Caco-2 (cell line): Measurements from ENCODE around the gene GPRIN1. TPM values are rescaled to one million over a fixed set of nuclear protein-coding genes. Genes with fewer than 3 reads are reported as not detected.

ENCODE experiments used
- BruUV-seq: library from RNA; stranded (reverse); fragments of 400-500 nt; replicated peaks from 2 replicates; lab custom pipeline; 2021; lab: Mats Ljungman, UMichigan
- CTCF ChIA-PET: fragments of 300-600 bp; sonication (Branson Sonifier 250); formaldehyde crosslinking; loops from one replicate; lab custom pipeline; 2022; ENCODE audit warnings: antibody characterized with exemption; lab: Charles Lee
- POLR2A ChIA-PET: fragments of 300-600 bp; sonication (Branson Sonifier 250); formaldehyde crosslinking; loops from one replicate; lab custom pipeline; 2022; ENCODE audit warnings: antibody characterized with exemption; lab: Charles Lee
- DNase-seq, 2 experiments: peaks; one replicate each; pipeline versions ENCODE4 v3.0.0 to v3.0.0-alpha.2; 2020 to 2022
- H3K27me3 ChIP-seq: replicated peaks from 2 replicates; pipeline ENCODE4 v1.6.0; 2011; ENCODE audit warnings: low read length; ENCODE audit not compliant: control insufficient read depth, insufficient read depth
- H3K36me3 ChIP-seq: 2 replicates; pipeline ENCODE4 v1.5.1; 2011; ENCODE audit warnings: low read length; ENCODE audit not compliant: control insufficient read depth, insufficient read depth
- H3K4me1 ChIP-seq: fragments of 250-450 bp; sonication (Bioruptor Pico); 2 replicates; pipeline ENCODE4 v1.5.1; 2020; ENCODE audit warnings: mild to moderate bottlenecking
- H3K4me3 ChIP-seq: 2 replicates; pipeline ENCODE4 v1.5.1; 2011; ENCODE audit warnings: low read depth, mild to moderate bottlenecking, control low read depth, low read length
- H3K9me3 ChIP-seq: fragments of 250-450 bp; sonication (Bioruptor Pico); 2 replicates; pipeline ENCODE4 v1.5.1; 2020; ENCODE audit warnings: mild to moderate bottlenecking, moderate library complexity
- H3K27ac Mint-ChIP-seq: one replicate; pipeline ENCODE4 v1.8.0; 2022; ENCODE audit warnings: mixed read lengths; ENCODE audit not compliant: unreplicated experiment
- H3K27me3 Mint-ChIP-seq: one replicate; pipeline ENCODE4 v1.8.0; 2022; ENCODE audit warnings: mixed read lengths; ENCODE audit not compliant: insufficient read depth, unreplicated experiment
- H3K36me3 Mint-ChIP-seq: one replicate; pipeline ENCODE4 v1.8.0; 2022; ENCODE audit warnings: mild to moderate bottlenecking, mixed read lengths; ENCODE audit not compliant: insufficient read depth, unreplicated experiment
- H3K4me1 Mint-ChIP-seq: one replicate; pipeline ENCODE4 v1.8.0; 2022; ENCODE audit warnings: low read depth, mixed read lengths; ENCODE audit not compliant: unreplicated experiment
- H3K4me3 Mint-ChIP-seq: one replicate; pipeline ENCODE4 v1.8.0; 2022; ENCODE audit warnings: mild to moderate bottlenecking, moderate library complexity, mixed read lengths; ENCODE audit not compliant: unreplicated experiment
- H3K9me3 Mint-ChIP-seq: one replicate; pipeline ENCODE4 v1.8.0; 2022; ENCODE audit warnings: mixed read lengths; ENCODE audit not compliant: unreplicated experiment
- CTCF ChIP-seq, 2 experiments: fragments of 200-600 bp in 1 of 2; IDR thresholded peaks; 1 replicate in 1 of 2; 2 replicates in 1 of 2; pipeline versions ENCODE4 v1.5.1 to v1.8.0; 2011 to 2022; ENCODE audit warnings: antibody characterized with exemption in 1 of 2, control low read depth in 1 of 2, inconsistent platforms in 1 of 2, low read depth in 1 of 2, low read length in 1 of 2, mild to moderate bottlenecking in 1 of 2, moderate library complexity in 1 of 2; ENCODE audit not compliant: insufficient read depth in 1 of 2, severe bottlenecking in 1 of 2, unreplicated experiment in 1 of 2
- intact Hi-C: fragments of 100-400 bp; cut with micrococcal nuclease; formaldehyde crosslinking; loops from one replicate; pipeline ENCODE4 v1.10.0; 2022; ENCODE audit not compliant: unreplicated experiment
- total RNA-seq: library from RNA; stranded (reverse); gene quantifications from 2 replicates; pipeline ENCODE4 v1.2.3, GENCODE V29; 2022

Gene GPRIN1
- total RNA-seq, 1 experiment from 2014 or later: 3.9 TPM

GRCh38 chr5:176596689-176597416, 13.1 kb downstream of the GPRIN1 start:
- H3K27me3 Mint-ChIP-seq: no peaks in the 10 kb centered on the region
- no peak for TF ChIP-seq CTCF (IDR thresholded peaks at IDR 0.05; ENCODE audit: insufficient read depth in 1 of 2, low read depth in 1 of 2, low read length in 1 of 2, severe bottlenecking in 1 of 2, unreplicated experiment in 1 of 2)
- POLR2A ChIA-PET: no interaction called here
- no TSS peak for BruUV-seq
- H3K4me3 Mint-ChIP-seq: no peak overlapping the region
- H3K27me3 ChIP-seq: no peaks in the 10 kb centered on the region
- DNase-seq: no peak
- no peaks in the 10 kb centered on the region for H3K4me1 Mint-ChIP-seq
- no peak overlapping the region for H3K4me3 ChIP-seq
- H3K4me1 ChIP-seq: no peaks in the 10 kb centered on the region
- intact Hi-C loops: no loop called here
- peaks cover 11% of the 10 kb centered on the region for H3K36me3 Mint-ChIP-seq
- no peaks in the 10 kb centered on the region for H3K36me3 ChIP-seq
- H3K27ac Mint-ChIP-seq: no peak overlapping the region
- no peaks in the 10 kb centered on the region for H3K9me3 ChIP-seq
- CTCF ChIA-PET: interaction anchor here (0.7 kb wide), 1 partner anchor 242 kb away, joined by 3 read pairs; no protein-coding TSS in a partner anchor
- H3K9me3 Mint-ChIP-seq: no peaks in the 10 kb centered on the region

- Mint-ChIP-seq H3K4me1 (no peaks in the 10 kb centered on the region), H3K36me3 (peaks cover 11% of the 10 kb centered on the region), H3K27me3 (no peaks in the 10 kb centered on the region), H3K4me3 (no peak overlapping the region), H3K27ac (no peak overlapping the region), H3K9me3 (no peaks in the 10 kb centered on the region)
- intact Hi-C loops: no loop called here
- TF ChIP-seq CTCF (IDR thresholded peaks at IDR 0.05; ENCODE audit: insufficient read depth in 1 of 2, low read depth in 1 of 2, low read length in 1 of 2, severe bottlenecking in 1 of 2, unreplicated experiment in 1 of 2): no peak
- POLR2A ChIA-PET: no interaction called here
- peaks cover 3% of the 10 kb centered on the region for H3K9me3 ChIP-seq
- no peaks in the 10 kb centered on the region for H3K27me3 ChIP-seq
- no TSS peak for BruUV-seq
- DNase-seq: no peak
- no peaks in the 10 kb centered on the region for H3K36me3 ChIP-seq
- no peak overlapping the region for H3K4me3 ChIP-seq
- no peaks in the 10 kb centered on the region for H3K4me1 ChIP-seq
- CTCF ChIA-PET: no interaction called here
Measured at GRCh38 chr5:176596069-176596644, 13.8 kb downstream of the GPRIN1 start.

- TF ChIP-seq CTCF (IDR thresholded peaks at IDR 0.05; ENCODE audit: insufficient read depth in 1 of 2, low read depth in 1 of 2, low read length in 1 of 2, severe bottlenecking in 1 of 2, unreplicated experiment in 1 of 2): no peak
- Mint-ChIP-seq H3K27ac (no peak overlapping the region), H3K4me3 (no peak overlapping the region), H3K27me3 (no peaks in the 10 kb centered on the region), H3K9me3 (no peaks in the 10 kb centered on the region), H3K4me1 (no peaks in the 10 kb centered on the region), H3K36me3 (peaks cover 11% of the 10 kb centered on the region)
- no peaks in the 10 kb centered on the region for H3K36me3 ChIP-seq
- H3K4me3 ChIP-seq: no peak overlapping the region
- POLR2A ChIA-PET: no interaction called here
- peaks cover 7% of the 10 kb centered on the region for H3K9me3 ChIP-seq
- CTCF ChIA-PET: no interaction called here
- H3K27me3 ChIP-seq: no peaks in the 10 kb centered on the region
- intact Hi-C loops: no loop called here
- BruUV-seq: no TSS peak
- no peaks in the 10 kb centered on the region for H3K4me1 ChIP-seq
- DNase-seq: no peak
Measured at GRCh38 chr5:176595386-176595943, 14.5 kb downstream of the GPRIN1 start.
